ENCODE measurements around the gene SCN2B.

The SCN2B gene, protein sequence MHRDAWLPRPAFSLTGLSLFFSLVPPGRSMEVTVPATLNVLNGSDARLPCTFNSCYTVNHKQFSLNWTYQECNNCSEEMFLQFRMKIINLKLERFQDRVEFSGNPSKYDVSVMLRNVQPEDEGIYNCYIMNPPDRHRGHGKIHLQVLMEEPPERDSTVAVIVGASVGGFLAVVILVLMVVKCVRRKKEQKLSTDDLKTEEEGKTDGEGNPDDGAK

DNA sequence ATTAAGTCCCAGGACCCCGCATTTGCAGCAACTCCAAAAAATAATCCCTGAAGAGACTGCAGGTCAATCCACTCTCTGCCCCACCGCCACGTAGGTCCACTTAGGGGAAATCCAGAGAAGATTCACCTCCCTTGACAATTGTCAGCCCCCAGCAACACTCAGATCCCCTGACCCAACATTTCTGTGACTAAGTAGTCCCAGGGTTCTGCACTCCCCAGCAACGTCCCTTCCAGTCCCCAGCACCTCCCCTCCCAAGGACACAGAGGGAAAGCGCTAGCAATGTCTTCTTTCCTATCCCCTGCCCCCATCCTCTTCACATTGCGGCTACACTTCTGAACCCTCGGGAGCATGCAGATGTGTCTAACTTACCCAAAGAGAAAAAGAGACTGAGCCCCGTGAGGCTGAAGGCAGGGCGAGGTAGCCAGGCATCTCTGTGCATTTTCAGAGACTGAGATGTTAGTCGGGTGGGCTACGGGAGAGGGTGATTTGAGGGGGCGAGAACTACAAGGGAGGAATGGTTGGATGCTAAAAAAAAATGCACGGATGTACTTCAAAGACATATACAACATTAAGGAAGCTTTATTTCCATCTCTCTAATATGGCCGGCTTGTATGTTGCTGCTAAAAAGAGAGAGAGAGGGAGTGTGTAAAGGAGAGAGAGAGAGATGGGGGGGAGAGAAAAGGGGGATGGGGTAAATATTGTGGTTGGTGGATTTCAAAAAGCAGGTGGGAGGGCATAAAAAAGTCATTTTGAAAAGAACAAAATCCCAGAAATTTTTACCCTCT, at the start of gene SCN2B:
Gene SCN2B, minus strand, starts transcription at position 647 of the 785 bp plus-strand sequence. Its CDS starts 208 bp downstream, at position 439.
- no peak for DNase-seq

DNA sequence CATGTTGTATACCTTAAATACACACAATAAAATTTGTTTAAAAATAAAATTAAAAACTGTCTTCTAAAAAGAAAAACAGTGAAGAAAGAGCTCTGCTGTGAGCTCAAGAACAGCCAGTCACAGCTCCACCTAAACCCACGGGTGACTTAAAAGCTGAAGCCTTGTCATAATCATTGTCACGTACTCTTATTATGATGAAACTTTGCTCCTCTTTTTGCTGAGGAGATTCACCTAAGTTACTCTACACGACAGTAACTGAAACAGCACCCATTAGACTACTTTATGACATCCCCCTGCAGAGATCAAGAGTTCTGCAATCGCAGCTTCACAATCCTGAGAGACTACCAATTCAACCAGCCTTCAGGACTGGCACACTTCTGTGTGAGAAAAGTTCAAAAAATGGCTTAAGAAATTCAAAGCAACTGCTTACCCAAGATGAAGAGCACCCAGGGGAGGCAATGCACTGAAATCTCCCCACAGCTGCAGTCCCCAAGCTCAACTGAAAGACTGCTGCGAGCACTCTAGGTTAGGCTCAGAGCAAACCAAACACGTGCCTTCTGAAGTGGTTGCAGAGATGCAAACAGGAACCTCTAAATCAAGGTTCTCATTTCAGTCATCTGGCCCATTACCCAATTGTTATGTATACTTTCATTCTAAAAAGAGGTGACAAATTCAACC, 48.2 kb upstream of the SCN2B start, which contains the start of gene JAML:
Gene JAML, minus strand, starts transcription at position 501 of the 678 bp plus-strand sequence. CDS start 10,145 bp downstream, outside the sequence.
- DNase-seq: peak; percentile 67

DNA sequence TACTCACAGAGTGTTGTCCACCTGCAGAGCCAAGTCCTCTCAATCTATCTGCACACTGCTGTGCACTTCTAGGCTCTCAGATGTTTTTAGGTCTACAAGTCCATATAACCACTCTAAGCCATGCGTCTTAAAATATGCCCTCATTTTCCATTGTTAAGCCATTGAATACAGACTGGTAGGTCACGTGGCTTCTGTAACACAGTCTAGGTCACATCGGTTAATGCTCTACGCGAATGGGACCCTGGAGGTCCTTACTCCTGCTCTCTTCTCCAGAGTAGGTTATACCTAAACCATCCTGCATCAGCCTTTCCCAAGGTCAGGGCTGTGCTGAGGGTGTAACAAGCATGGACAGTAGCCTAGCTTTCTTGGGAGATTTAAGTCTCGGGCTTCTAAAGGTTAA, 47.6 kb upstream of the SCN2B start:
- no peak for DNase-seq

DNA sequence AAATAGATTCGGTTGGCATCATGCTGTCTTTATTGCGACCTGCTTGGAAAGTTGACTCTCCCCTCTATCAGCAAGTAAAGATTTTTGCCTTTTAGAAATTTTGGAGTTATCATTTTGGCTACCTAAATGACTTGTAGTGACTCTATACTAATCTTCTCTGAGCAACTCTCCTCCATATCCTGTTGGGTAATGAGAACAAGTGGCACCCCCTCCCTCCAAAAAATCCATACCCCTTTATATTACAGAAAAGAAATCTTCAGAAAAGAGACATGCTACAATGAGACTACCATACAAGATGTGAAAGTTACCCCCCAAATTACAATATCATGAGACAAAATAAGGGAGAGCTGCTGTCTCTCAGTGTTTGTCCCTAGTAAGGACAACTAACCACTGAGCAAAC, 47.1 kb upstream of the SCN2B start:
- no peak for DNase-seq

DNA sequence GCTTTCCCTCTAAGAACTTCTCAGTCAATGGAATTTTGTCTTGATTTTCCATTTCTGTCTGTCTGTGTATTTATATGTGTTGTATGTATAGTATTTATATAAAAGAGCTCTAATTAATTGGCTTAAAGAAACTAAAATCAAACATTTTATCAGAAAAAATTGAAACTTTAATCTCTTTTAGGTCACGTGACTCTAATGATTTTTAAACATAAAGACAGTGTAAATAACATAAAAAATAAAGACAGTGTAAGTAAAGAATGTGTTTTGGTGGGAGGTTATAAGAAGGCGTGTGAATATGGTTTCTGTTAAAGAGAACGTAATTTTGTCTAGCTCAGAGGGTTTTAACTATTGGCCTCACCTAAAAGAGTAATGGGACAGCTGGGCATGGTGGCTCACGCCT, 46.0 kb upstream of the SCN2B start:
- DNase-seq: no peak

DNA sequence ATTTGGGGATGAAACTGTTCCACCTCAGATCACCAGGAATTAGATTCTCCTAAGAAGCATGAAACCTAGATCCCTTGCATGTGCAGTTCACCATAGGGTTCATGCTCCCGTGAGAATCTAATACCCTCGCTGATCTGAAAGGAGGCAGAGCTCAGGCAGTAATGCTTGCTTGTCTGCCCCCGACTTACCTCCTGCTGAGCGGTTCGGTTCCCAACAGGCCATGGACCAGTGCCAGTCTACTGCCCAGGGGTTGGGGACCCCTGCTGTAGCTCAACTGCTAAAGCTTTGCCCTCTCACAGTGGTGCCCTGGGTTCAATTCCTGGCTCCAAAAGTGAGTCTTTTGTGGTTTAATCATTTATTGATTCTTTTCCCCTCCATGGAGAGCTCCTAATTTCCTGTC, 45.0 kb upstream of the SCN2B start:
- DNase-seq: no peak

DNA sequence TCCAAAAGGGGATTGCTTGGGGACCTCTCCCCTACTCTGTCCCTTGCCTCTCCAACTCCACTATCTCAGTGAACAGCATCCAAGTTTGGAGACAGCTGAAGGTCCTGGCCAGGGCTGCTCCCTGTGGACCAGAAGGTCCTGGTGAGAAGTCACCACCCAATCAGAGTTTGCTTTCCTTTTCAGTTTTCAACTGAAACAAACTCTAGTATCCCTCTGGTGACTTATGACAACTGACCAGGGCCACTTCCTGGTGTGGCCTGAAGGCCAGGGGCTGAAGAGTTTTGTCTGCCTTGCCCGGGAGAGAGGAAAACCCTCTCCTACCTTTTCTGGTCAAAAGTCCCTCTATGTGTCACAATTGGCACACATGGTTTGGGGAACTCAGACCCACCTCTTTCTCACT, 43.3 kb upstream of the SCN2B start:
- no peak for DNase-seq

DNA sequence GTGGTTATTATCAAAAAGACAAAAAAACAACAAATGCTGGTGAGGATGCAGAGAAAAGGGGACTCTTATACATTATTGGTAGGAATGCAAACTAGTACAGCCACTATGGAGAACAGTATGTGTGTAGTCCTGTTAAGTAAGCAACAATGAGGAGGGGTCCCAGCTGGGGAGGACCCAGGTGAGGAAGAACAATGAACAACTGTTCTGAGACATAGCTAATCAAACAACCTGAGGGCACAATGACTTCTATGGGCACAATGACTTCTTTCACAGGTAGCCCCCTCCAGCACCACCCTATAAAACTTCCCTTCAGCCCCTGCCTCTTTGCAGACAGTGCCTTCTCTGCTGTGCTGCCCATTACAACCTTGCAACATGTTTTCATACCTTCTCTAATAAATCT, 42.8 kb upstream of the SCN2B start:
- no peak for DNase-seq

DNA sequence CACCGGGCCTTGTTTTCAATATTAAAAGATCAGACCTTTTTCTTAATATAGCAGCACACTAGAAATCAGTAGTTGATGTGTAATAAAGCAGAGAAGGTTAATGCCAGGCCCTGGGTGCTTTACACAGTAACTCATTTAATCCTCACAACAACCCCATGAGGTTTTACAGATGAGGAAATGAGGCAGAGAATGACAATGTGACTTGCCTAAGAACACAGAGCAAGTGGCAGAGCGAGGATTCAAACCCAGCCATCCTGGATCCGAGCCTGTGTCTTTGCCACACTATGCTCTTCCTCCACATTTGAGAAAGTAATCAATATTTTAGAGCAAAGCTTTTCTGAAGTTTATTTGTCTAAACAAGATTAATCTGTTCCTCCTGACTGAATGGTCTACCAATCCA, 41.1 kb upstream of the SCN2B start:
- peak; percentile 42 for DNase-seq

DNA sequence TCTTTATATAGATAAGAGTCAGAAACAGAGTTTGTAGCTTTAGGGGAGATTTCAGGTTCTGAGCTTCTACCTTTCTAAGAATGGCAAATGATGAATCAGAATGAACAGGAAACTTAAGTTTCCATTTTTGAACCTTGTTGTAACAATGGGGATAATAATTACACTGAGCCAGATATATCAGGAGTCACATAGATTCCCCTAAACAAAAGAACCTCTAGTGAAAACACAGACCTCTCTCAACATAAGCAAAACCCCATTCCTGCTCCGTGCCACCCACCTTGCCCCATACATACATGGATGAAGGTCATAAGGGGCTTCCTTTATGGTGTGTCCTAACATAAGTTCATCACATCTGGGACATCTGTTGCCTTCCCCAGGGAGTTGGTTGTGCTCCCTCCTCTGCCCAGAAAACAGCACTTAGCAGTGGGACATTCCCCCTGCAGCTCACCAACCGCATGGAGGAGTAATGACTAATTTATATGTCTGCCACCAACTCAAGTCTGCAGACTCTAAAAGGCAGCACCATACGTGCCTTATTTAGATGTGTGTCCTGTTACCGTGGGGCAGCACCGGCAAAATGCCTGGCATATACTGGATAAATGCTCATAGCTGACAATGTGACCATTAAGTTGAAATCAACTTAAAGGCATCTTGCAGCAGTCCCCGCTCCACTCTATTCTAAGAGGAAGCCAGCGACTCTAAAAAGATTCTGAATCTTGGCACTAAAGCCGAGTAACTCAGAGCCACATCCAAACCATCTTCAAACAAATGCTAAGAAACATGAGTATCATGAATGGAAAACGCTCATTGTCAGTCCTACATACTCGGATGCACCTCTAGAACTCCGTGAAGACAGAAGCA, 40.4 kb upstream of the SCN2B start:
- peak; percentile 66 for DNase-seq

DNA sequence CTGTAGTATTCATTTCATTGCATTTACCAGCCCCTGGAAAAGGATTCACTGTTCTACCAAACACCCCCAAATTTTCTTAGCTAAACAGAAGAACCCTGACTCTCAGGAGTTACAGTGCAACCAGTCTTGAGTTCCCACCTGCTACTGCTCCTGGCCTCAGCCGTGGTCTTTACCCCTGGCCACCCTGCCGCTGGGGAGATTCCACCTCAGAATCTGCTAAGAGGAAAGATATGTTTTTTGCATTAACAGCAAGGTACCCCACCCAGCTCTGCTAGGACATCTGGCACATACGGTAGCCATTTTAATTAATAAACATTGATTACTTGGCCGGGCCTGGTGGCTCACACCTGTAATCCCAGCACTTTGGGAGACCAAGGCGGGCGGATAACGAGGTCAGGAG, 39.3 kb upstream of the SCN2B start:
- no peak for DNase-seq

DNA sequence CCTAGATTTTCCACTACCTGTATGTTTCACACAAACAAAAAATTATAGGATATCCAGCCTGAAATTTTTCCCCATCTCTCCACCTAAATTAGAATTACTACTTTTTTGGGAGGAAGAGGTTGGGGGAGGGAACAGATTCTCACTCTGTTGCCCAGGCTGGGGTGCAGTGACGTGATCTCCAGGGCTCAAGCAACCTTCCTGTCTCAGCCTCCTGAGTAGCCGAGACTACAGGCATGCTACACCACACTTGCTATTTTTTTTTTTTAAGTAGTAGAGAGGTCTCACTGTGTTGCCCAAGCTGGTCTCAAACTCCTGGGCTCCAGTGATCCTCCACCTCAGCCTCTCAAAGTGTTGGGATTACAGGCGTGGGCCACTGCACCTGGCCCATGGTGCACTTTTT, 38.8 kb upstream of the SCN2B start:
- DNase-seq: no peak

DNA sequence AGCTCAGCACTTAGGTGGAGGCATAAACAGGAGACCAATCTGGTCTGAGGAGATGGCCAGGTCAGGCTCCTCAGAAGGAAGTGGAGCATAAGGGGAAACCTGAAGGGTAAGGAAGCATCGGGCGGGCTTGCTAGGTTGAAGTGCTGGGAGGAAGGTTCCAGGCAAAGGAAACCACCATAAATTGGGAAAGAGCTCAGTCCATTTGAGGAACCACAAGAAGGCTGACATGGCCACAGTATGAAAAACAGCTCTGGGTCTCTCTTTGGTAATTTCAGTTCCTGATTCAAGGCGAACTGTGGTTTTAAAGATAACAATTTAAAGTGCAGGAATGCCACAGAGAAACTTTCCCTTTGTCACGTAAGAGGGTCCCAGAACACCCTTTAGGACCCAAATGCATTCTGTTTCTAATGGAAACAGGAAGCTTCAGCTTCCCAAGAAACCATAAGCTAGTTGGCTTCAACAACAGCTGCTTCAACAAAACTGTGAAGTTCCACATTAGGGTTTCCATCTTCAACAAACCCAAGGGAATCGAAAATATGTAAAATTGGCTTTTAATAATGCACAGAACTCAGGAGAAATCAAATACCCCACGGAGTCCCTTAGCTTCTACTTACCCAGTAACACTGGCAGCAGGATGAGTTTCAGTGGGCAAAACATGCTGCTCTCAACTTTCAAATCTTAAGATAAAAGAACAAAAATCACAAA, 37.9 kb upstream of the SCN2B start:
- no peak for DNase-seq

DNA sequence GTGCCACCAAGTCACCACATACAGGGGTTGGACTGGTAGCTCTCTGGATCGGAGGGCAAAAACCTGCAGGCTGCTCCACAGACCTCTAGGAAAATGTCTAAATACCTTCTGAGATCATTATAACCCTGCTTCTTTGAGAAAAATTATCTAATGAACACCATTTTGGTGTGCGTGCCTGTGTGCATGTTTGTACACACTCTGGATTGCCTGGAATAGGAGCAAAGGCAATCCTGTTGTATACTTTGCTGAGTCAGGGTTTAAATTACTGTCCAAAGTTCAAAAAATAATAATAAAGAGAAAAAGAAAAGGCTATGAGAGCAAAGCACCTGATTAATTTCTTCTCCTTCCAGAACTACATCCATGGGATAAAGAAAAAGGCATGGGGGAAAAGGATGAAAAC, 37.3 kb upstream of the SCN2B start:
- DNase-seq: no peak

DNA sequence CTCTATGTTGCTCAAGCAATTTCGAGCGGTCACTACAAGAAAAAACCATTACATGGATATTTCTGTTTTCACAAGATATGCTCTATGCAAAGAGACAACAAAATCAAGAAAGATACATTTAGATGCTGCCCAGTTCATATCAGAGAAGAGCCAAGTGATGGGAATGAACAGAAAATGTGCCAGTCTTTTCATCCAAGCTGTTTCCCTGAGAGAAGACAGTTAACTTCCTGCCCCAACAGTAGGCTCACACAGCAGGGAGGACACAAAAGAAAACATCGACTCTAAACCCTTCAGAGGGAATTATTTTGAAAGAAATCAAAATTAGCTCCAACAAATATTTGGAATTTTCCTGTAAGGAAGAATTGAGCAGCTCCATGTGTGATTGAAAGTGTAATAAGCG, 36.8 kb upstream of the SCN2B start:
- DNase-seq: no peak

DNA sequence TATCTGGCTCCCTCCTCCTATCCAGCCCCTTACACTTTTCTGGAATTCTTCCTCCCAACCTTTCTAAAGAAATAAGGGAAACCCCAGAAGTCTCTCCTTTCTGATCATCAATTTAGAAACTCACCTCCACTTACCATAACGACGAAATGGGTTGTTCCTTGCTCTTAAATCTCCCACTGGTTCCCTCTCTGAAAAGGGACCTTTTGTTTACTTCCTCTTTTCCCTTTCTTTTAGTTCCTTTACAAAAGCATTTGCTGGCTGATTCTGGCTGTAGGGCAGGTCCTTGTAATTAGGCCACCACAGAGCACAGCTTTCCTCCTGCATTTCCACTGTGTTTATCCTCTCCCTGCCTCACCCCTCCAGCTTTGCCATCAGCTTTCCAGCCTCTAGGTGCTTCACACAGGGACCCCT, 36.3 kb upstream of the SCN2B start:
- DNase-seq: no peak

DNA sequence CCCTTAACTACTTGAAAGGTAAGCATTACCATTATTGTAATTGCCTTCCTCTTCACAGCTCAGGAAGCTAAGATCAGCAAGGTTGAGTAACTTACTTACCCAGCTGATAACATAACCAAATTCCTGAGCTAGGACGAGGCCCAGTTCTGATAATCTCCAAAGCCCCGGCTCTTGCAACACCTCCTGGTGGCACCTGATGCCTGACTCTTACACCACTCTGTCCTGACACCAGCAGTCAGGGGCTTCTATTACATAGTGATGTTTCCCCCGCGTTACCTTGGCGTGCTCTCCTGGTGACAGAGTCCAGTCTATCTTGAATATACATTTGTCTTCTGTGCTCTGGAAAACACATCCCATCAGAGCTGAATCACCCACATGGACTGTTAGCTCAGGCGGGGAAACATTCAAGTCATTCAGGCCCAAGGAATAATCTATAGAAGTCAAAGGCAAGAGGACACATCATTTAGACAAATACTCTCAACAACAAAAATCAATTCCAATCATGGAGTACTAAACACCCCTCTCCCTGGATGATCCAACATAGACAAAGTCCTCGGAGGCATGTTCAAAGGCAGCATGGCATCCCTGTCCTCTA, 35.8 kb upstream of the SCN2B start:
- DNase-seq: no peak

DNA sequence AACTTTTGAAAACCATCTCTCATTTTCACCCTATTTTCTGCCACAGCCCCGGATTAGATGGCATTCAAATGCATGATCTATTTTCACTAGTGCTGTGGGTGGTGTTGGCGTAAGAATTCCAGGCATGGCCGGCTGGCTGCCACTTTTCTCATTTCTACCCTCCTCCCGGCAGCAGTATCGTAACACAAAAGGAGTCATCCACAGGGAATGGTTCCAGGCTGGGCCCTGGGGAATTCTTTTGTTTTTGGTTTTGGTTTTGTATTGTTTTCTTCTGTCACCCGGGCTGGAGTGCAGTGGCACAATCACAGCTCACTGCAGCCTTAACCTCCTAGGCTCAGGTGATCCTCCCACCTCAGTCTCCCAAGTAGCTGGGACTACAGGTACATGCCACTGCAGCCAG, 34.6 kb upstream of the SCN2B start:
- no peak for DNase-seq

DNA sequence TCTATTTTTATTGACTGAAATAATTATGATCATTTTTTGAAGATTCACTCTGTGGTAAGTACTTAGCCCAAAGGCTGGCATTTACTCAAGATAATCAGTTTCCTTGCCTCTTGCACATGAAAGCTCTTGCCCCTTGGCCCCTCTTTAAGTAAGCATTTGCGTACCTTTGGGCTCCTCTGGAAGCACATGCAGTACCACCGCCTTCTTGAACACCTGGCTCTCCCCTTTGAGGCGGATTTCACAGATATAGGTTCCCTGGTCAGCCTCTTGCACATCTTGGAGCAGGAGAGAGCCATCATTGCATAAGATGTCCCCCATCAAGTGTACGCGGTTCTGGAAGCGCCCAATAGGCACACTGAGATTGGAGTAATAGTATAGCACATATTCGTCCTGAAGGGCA, 33.9 kb upstream of the SCN2B start:
- no peak for DNase-seq

DNA sequence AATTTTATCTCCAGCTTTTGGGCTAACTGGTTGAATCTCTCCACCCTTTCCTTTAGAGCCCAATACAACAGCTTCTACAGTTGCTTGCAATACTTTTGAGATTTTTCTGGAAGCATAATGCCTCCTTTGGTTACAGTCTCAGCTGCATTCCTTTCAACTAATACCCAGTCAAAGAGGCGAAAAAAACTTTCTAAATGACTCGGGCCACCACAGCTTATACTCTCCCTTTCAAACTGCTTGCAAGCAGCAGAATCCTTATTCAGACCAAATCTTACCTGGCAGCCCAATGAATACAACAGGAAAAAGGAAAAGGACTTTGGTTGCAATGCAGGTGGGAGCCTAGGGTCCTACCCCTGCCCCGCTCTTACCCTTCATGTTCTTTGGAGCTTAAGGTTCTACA, 32.6 kb upstream of the SCN2B start:
- DNase-seq: no peak

DNA sequence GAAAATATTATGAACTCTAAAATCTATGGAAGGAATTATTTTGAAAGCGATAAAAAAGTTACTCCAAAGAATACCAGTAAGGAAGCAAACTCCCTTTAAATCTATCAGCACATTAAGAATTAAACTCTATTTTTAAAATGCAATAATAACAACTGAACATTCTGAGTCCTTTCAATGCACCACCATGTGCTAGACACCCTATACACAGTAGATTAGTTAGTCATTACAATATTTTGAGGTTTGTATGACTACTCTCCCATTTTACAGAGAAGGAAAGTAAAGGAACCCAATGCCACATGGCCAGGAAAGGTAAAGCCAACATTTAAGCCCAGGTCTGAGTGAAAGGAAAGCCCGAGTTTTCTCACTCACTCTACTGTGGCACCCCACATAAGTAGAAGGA, 30.6 kb upstream of the SCN2B start:
- no peak for DNase-seq
